Stimulated activated naive CD8-positive, alpha-beta T cell treated with anti-CD3 and anti-CD28 coated beads, Interleukin-15, Interleukin-2, amounts not matched to agents 100 ng/mL and 50 ng/mL, for 24 hours (primary cell): ENCODE data around the gene CCL1.

Experiments used
- H3K27ac Mint-ChIP-seq: one replicate; pipeline ENCODE4 v1.8.0; 2021; ENCODE audit warnings: mild to moderate bottlenecking, mixed read lengths
- H3K27me3 Mint-ChIP-seq: one replicate; pipeline ENCODE4 v1.8.0; 2021; ENCODE audit warnings: mixed read lengths
- H3K36me3 Mint-ChIP-seq: one replicate; pipeline ENCODE4 v1.8.0; 2021; ENCODE audit warnings: low read depth, mixed read lengths
- H3K4me1 Mint-ChIP-seq: one replicate; pipeline ENCODE4 v1.8.0; 2021; ENCODE audit warnings: low read depth, mixed read lengths
- H3K4me3 Mint-ChIP-seq: one replicate; pipeline ENCODE4 v1.8.0; 2021; ENCODE audit warnings: mild to moderate bottlenecking, mixed read lengths
- H3K9me3 Mint-ChIP-seq: one replicate; pipeline ENCODE4 v1.8.0; 2021; ENCODE audit warnings: mixed read lengths

The CCL1 gene, protein sequence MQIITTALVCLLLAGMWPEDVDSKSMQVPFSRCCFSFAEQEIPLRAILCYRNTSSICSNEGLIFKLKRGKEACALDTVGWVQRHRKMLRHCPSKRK

DNA sequence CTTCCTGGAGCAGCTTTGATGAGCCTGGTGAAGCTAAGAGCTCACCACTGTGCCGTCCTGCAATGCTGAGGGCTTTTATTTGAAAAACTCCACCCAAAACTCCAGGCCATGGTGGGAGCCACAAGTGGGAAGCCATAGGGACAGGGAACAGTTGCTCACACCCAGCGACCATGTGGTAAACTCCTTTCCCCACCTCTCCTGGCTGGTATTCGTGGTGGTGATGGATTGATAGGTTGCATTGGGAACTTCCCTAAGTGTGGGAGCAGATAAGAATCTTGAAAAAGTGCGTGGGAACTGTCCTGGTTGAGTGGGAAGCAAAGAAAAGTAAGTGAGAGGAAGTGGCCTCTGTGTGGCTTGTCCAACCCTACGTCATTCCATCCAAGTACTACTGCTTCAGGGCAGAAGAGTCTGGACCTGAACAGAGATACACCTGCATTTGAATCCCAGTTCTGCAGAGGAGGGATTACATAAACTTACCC, at the start of gene CCL1:
CCL1 (minus strand) TSS at position 51 of the 479 bp plus-strand sequence. CDS start 72 bp downstream, outside the sequence.
- Mint-ChIP-seq H3K27ac (no peak within 1 kb of the TSS), H3K9me3 (no peaks in the 10 kb centered on the region), H3K4me1 (peaks cover 26% of the 10 kb centered on the region), H3K27me3 (peaks cover 18% of the 10 kb centered on the region), H3K4me3 (no peak within 1 kb of the TSS), H3K36me3 (no peaks in the 10 kb centered on the region)

DNA sequence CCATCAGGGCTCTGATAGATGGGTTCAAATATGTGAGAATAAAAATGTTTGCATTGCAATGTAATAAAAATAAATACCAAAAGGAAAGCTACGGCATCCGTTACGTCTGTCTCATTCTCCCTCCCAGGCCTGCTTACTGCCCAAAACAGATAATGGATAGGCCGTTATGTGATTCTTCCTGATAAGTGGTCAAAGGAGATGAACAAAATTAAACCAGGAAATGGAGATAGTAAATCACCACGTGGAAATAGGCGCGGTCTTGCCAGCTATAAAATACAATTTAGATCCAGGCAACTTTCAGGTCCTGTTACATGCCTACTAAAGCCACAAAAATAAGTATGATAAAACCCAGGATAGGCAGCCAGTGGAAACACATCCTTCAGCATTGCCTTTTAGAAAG, 49.5 kb upstream of the CCL1 start:
- H3K36me3 Mint-ChIP-seq, result no peaks in the 10 kb centered on the region
- no peak overlapping the region for H3K4me3 Mint-ChIP-seq
- H3K27me3 Mint-ChIP-seq, result peaks cover 51% of the 10 kb centered on the region

DNA sequence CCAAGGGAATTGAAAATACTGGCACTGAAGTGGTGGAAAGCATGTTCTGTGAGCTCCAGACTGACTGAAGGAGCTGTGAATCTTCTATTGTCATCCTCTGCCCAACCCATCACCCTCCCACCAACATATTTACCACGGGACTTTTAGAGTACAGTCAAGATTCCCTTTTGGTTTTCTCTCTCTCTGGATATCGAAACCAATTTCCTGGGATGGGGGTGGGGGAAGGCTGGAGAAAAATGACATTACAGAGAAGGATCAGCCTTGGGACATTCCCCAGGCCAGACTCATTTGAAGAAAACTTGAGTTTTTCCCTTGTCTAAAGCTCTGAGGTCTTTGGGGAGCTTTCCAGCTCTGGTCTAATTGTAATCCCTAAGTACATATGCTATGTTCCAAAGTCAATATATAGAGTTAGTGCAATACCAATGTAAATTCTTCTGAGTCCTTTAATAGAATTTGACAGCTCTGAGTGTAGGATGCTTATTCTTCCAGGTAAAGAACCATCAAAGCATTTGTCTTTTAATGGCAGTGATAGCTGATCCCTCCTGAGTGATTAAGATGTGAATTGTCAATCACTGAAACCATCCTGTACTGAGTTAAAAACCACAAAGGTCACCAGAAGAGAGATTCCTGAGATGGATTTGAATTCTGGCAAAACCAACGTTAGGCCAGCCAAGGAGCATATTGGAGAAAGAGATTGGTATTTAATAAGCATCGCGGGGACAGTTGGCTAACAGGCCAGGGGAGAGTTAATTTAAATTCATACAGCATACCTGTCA, 48.8 kb upstream of the CCL1 start:
- Mint-ChIP-seq H3K36me3 (no peaks in the 10 kb centered on the region), H3K9me3 (no peaks in the 10 kb centered on the region), H3K27me3 (peaks cover 54% of the 10 kb centered on the region), H3K4me3 (no peak overlapping the region), H3K27ac (no peak overlapping the region), H3K4me1 (no peaks in the 10 kb centered on the region)

More for the DNA sequence above, 49.5 kb upstream of the CCL1 start:
- Mint-ChIP-seq H3K27ac (no peak overlapping the region), H3K9me3 (no peaks in the 10 kb centered on the region), H3K4me1 (no peaks in the 10 kb centered on the region)

DNA sequence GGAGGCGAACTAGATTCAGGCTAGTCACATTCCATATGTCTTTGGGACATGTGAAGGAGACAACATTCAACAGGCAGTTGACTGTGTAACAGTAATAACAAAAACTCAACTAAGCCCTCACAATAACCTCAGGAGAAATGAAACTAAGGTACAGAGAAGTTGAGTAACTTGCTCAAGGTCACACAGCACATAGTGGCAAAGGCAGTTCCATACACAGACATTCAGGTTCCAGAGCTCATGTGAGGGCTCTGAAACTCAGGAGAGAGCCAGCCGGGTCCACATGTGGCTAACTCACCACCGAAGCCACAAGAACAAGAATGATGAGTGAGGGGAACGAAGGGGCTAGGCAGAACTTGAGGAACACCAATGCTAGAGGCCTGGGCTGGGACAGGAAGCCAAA, 46.3 kb upstream of the CCL1 start:
- H3K27me3 Mint-ChIP-seq, result peaks cover 43% of the 10 kb centered on the region
- no peak overlapping the region for H3K27ac Mint-ChIP-seq
- no peak overlapping the region for H3K4me3 Mint-ChIP-seq
- no peaks in the 10 kb centered on the region for H3K36me3 Mint-ChIP-seq
- no peaks in the 10 kb centered on the region for H3K4me1 Mint-ChIP-seq
- H3K9me3 Mint-ChIP-seq, result no peaks in the 10 kb centered on the region

DNA sequence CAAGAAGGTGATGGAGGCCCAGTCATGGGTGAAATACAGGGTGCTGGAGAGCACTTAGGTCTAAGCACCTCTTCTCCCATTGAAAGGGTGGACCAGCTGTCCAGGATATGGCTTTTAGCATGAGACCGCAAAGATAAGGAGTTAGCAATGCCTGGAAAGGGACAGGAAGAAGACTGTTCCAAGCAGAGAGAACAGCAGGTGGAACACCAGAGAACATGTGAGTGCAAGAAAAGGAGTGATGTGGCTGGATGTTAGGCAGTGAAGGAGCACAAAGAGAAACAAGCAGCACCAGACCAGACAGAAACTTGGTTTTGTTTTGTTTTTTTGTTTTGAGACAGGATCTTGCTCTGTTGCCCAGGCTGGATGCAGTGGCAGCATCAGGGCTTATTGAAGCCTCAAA, 45.4 kb upstream of the CCL1 start:
- H3K27me3 Mint-ChIP-seq, result peaks cover 34% of the 10 kb centered on the region
- no peaks in the 10 kb centered on the region for H3K9me3 Mint-ChIP-seq
- H3K27ac Mint-ChIP-seq, result no peak overlapping the region
- no peaks in the 10 kb centered on the region for H3K36me3 Mint-ChIP-seq
- no peaks in the 10 kb centered on the region for H3K4me1 Mint-ChIP-seq
- no peak overlapping the region for H3K4me3 Mint-ChIP-seq

DNA sequence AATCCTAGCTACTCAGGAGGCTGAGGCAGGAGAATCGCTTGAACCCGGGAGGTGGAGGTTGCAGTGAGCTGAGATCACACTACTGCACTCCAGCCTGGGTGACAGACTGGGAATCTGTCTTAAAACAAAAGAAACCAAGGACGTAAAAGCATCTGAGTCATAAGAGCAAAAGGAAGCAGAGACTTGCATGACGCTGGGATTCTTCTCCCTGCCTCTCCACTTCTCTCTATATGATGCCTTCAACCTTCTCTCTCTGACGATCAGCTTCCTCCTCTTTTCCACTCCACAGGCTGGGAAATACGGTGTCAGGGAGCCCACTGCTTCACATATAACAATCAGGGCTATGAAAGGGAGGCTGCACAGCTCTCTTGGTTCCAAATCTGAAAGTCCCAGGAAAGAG, 43.2 kb upstream of the CCL1 start:
- H3K27ac Mint-ChIP-seq, result no peak overlapping the region
- H3K36me3 Mint-ChIP-seq, result no peaks in the 10 kb centered on the region
- no peaks in the 10 kb centered on the region for H3K4me1 Mint-ChIP-seq
- H3K9me3 Mint-ChIP-seq, result no peaks in the 10 kb centered on the region
- peaks cover 25% of the 10 kb centered on the region for H3K27me3 Mint-ChIP-seq
- H3K4me3 Mint-ChIP-seq, result no peak overlapping the region

DNA sequence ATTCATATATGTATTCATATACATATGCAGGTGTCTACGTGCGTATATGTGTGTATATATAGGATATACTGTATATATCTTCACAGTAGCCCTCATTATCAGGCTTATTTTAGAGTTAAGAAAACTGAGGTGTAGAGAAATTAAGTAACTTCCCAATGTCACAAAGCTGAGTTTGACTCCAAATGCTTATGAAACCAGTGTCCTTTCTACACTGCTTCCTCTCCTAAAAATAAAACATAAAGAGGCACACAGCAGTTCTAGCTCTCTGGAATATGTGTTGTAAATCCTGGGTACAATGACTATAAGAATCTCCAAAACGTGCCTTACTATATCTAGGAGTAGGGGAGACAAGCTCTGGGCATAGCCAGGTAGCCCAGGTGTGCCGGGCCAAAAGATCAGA, 40.0 kb upstream of the CCL1 start:
- no peaks in the 10 kb centered on the region for H3K9me3 Mint-ChIP-seq
- no peak overlapping the region for H3K27ac Mint-ChIP-seq
- H3K36me3 Mint-ChIP-seq, result no peaks in the 10 kb centered on the region
- peaks cover 15% of the 10 kb centered on the region for H3K4me1 Mint-ChIP-seq
- H3K4me3 Mint-ChIP-seq, result no peak overlapping the region
- H3K27me3 Mint-ChIP-seq, result peaks cover 10% of the 10 kb centered on the region

DNA sequence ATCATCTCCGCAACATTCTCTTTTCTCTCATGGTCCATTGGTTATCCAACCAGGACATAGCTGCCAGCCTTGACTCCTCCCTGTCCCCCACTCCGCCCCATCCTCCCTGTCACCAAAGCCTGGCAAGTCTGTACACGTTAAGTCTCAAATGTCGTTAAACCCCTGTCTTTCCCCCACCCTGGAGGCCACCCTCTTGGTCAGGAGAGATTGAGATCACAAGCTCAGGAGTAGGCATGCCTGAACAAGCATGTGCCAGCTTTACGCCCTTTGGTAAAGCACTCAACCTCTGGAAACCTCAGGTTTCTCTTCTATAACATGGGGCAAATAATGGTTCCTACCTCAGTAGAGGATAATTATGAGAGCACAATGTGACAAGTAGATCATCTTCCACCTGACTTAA, 38.1 kb upstream of the CCL1 start:
- H3K4me3 Mint-ChIP-seq, result no peak overlapping the region
- no peaks in the 10 kb centered on the region for H3K9me3 Mint-ChIP-seq
- H3K27ac Mint-ChIP-seq, result no peak overlapping the region

DNA sequence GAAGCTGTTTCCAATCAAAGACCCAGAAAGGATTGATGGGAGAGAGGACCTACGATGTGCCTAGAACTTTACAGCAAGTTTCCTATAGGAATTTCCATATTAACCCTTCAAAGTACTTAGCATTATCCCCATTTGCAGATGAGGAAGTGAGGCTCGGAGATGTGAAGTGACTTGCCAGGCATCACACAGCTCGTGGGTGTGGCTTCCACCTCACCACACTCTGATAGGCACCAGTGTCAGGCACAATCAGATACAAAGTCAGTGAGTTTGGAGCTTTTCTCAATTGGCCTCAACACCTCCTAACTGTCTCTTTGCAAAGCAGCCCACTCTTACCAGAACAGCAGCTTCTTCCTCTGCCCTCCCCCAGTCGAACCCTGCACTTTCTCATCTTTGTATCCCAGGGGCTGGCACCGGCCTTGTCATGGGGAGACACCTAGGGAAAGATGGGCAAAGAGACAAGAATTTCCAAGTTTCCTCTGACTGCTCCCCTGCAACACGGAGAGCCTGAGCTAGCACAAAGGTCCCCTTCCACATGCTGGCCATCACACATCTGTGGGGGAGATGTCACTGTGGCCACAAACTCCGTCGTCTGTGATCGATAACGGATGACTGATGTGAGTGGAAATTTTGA, 37.4 kb upstream of the CCL1 start:
- no peak overlapping the region for H3K4me3 Mint-ChIP-seq
- H3K9me3 Mint-ChIP-seq, result no peaks in the 10 kb centered on the region
- peaks cover 13% of the 10 kb centered on the region for H3K27me3 Mint-ChIP-seq
- no peak overlapping the region for H3K27ac Mint-ChIP-seq
- H3K36me3 Mint-ChIP-seq, result no peaks in the 10 kb centered on the region
- H3K4me1 Mint-ChIP-seq, result peaks cover 15% of the 10 kb centered on the region

More for the DNA sequence above, 38.1 kb upstream of the CCL1 start:
- Mint-ChIP-seq H3K36me3 (no peaks in the 10 kb centered on the region), H3K4me1 (peaks cover 15% of the 10 kb centered on the region), H3K27me3 (peaks cover 11% of the 10 kb centered on the region)

DNA sequence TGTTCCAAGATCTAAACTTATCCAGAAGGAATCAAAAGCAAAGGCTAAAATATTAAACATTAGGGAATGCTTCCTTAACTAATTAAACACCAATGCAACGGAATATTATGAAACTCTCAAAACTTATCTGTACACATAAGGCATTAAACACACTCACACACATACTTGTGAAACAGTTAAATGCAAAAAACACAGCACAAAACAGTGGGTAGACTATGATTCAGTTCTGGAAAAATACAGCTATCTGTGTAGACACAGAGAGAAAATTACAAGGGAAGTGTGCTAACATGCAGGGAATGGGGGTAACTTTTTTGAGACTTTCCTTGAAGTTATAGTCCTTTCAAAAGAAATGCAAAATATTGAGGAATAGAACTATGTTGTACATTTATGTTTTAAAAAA, 36.7 kb upstream of the CCL1 start:
- Mint-ChIP-seq H3K27me3 (peaks cover 15% of the 10 kb centered on the region), H3K4me1 (peaks cover 15% of the 10 kb centered on the region), H3K9me3 (no peaks in the 10 kb centered on the region), H3K36me3 (no peaks in the 10 kb centered on the region), H3K4me3 (no peak overlapping the region), H3K27ac (no peak overlapping the region)

DNA sequence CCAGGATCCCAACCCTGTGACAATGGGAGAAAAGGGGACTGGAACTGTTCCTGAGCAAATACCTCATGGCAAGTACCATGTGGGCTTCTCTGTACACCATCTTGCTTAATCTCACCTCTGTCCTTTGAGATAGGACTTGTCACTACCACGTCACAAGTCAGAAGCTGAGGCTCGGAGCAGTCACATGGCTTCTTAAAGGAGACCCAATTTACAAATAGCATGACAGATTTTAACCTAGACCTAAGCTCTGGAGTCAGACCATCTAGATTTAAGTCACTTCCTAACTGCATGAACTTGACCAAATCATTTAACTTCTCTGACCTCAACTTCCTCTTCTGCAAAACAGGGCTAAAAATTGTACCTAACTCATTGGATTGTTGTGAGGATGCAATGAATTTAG, 36.0 kb upstream of the CCL1 start:
- no peak overlapping the region for H3K27ac Mint-ChIP-seq
- no peak overlapping the region for H3K4me3 Mint-ChIP-seq
- H3K9me3 Mint-ChIP-seq, result no peaks in the 10 kb centered on the region
- peaks cover 15% of the 10 kb centered on the region for H3K27me3 Mint-ChIP-seq
- no peaks in the 10 kb centered on the region for H3K36me3 Mint-ChIP-seq
- H3K4me1 Mint-ChIP-seq, result peaks cover 15% of the 10 kb centered on the region

DNA sequence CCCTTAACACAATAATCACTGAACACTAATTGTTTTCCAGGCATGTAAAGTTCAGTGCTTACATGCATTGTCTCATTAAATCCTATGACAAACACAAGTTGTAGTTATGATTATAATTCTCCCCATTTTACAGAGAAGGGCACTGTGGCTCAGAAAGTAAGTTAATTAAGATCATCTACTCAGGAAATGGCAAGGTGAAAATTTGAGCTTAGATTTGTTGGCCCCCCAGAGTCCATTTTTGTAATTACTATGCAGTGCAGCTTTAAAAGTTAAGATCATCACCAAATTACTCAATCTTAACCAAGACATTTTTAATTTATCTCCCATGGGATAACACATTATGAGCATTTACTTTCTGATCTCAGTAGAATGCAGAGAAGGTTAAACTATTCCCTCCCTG, 34.2 kb upstream of the CCL1 start:
- Mint-ChIP-seq H3K36me3 (no peaks in the 10 kb centered on the region), H3K27ac (no peak overlapping the region), H3K27me3 (peaks cover 15% of the 10 kb centered on the region), H3K9me3 (no peaks in the 10 kb centered on the region), H3K4me3 (no peak overlapping the region), H3K4me1 (peaks cover 15% of the 10 kb centered on the region)

DNA sequence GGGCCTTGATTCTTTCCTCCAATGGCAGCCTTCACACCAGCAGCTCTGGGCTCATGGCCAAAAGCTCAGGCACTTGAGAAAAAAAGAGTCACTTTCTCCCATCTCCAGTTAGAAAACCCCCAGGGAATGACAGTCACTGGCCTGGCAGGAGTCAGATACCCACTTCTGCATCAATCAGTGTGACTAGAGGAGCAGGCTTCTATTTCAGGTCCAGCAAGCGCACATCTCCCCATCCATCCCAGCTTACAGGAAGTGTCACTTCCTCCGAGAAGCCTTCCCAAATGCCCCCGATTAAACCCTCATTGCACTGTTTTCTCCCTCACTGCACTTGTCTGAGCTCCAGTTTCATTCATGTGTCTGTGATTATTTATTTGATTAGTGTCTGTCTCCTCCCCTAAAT, 30.4 kb upstream of the CCL1 start:
- H3K4me3 Mint-ChIP-seq, result no peak overlapping the region
- H3K9me3 Mint-ChIP-seq, result no peaks in the 10 kb centered on the region
- peaks cover 19% of the 10 kb centered on the region for H3K4me1 Mint-ChIP-seq
- H3K36me3 Mint-ChIP-seq, result no peaks in the 10 kb centered on the region
- no peak overlapping the region for H3K27ac Mint-ChIP-seq
- H3K27me3 Mint-ChIP-seq, result peaks cover 12% of the 10 kb centered on the region

DNA sequence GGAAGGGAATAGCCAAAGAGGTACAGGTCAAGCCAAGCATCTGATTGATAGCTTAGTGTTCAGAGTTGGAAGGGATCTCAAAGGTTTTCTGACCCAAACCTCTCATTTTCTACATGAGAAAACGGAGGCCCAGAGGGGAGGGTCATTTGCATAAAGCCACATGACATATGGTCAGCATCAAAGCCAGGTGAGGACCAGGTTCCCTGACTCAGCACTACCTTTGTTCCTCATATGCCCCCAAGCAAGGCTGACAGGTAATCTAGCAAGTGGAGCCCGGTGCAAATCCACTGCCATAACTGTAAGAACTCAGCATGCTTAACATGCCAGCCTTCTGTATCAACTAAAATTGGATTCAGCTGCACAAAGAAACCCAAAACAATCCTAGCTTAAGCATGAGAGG, 28.2 kb upstream of the CCL1 start:
- H3K27me3 Mint-ChIP-seq, result peaks cover 4% of the 10 kb centered on the region
- no peak overlapping the region for H3K27ac Mint-ChIP-seq
- no peak overlapping the region for H3K4me3 Mint-ChIP-seq
- peaks cover 33% of the 10 kb centered on the region for H3K4me1 Mint-ChIP-seq
- H3K36me3 Mint-ChIP-seq, result no peaks in the 10 kb centered on the region
- H3K9me3 Mint-ChIP-seq, result no peaks in the 10 kb centered on the region

DNA sequence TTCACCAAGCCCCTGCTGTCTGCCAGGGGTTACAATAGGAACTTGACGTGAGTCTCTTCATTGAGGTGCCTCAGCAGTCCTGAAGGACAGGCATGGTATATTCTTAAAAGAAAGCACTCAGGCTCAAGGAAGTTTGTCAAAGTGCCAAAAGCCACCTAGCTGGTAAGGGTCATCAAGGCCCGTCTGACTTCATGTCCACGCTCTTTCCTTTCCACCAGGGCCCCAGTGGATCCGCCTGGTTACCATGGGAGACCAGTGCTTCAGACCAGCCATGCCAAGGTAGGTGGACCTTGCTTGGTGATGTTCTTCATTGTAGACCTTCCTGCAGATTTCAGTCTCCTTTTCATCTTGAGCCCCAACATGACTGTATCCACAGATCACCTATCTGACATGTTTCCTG, 27.6 kb upstream of the CCL1 start:
- Mint-ChIP-seq H3K4me1 (peaks cover 37% of the 10 kb centered on the region), H3K27me3 (peaks cover 4% of the 10 kb centered on the region), H3K4me3 (no peak overlapping the region), H3K27ac (no peak overlapping the region), H3K9me3 (no peaks in the 10 kb centered on the region), H3K36me3 (no peaks in the 10 kb centered on the region)
